HG03457 (cell line): ENCODE results near the gene CD48.

Source experiments
- ATAC-seq: cut with Tn5 transposase; IDR thresholded peaks from one replicate; pipeline ENCODE4 v1.9.1; 2021; ENCODE audit warnings: moderate number of reproducible peaks; ENCODE audit not compliant: unreplicated experiment

The CD48 gene

GRCh38 chr1:160711602-160712311 lies at the start of gene CD48:
Gene CD48 (minus strand): TSS chr1:160711822. CDS start chr1:160711763, 59 bp downstream.
- no peak for ATAC-seq

- ATAC-seq = no peak
These were observed 49.4 kb upstream of the CD48 start for GRCh38 chr1:160761046-160761445.

- no peak for ATAC-seq
These were observed 48.1 kb upstream of the CD48 start for GRCh38 chr1:160759740-160760139.

- no peak for ATAC-seq
These were observed 46.9 kb upstream of the CD48 start for GRCh38 chr1:160758521-160758920.

- no peak for ATAC-seq
These were observed 45.2 kb upstream of the CD48 start for GRCh38 chr1:160756849-160757201.

- ATAC-seq = no peak
These were observed 44.6 kb upstream of the CD48 start for GRCh38 chr1:160755911-160756848.

GRCh38 chr1:160755461-160755860 lies 43.8 kb upstream of the CD48 start:
- ATAC-seq = no peak

GRCh38 chr1:160753594-160753993 lies 42.0 kb upstream of the CD48 start:
- ATAC-seq = no peak

GRCh38 chr1:160752924-160753323 lies 41.3 kb upstream of the CD48 start:
- ATAC-seq = no peak

GRCh38 chr1:160752406-160752805 lies 40.8 kb upstream of the CD48 start:
- ATAC-seq = no peak

GRCh38 chr1:160750608-160751007 lies 39.0 kb upstream of the CD48 start:
- no peak for ATAC-seq

GRCh38 chr1:160748878-160749269 lies 37.3 kb upstream of the CD48 start:
- no peak for ATAC-seq

GRCh38 chr1:160748181-160748877 lies 36.7 kb upstream of the CD48 start:
- ATAC-seq = no peak

GRCh38 chr1:160747717-160748116 lies 36.1 kb upstream of the CD48 start:
- no peak for ATAC-seq

GRCh38 chr1:160746836-160747500 lies 35.3 kb upstream of the CD48 start:
- ATAC-seq = no peak

- no peak for ATAC-seq
These were observed 33.9 kb upstream of the CD48 start for GRCh38 chr1:160745551-160745950.

GRCh38 chr1:160744852-160745520 lies 33.4 kb upstream of the CD48 start:
- no peak for ATAC-seq

GRCh38 chr1:160744199-160744851 lies 32.7 kb upstream of the CD48 start:
- ATAC-seq = no peak

- no peak for ATAC-seq
These were observed 31.6 kb upstream of the CD48 start for GRCh38 chr1:160743266-160743665.
